Keratinocyte (primary cell): Measurements from ENCODE around the gene RFC2. TPM values are rescaled to one million over a fixed set of nuclear protein-coding genes. Genes with fewer than 3 reads are reported as not detected.

Experiments used
- DNase-seq: peaks from one replicate; pipeline ENCODE4 v3.0.0-alpha.2; 2011; ENCODE audit warnings: low read depth, missing footprints, low spot score
- FAIRE-seq: peaks from 2 replicates; lab custom pipeline; 2011; peaks lifted over from hg19 to GRCh38; lab: Jason Lieb, UNC
- H2AFZ ChIP-seq: 2 replicates; pipeline ENCODE4 v1.6.0; 2012; ENCODE audit warnings: low read length, control low read depth, inconsistent platforms; ENCODE audit not compliant: control insufficient read depth
- H3K27ac ChIP-seq: 2 replicates; pipeline ENCODE4 v1.5.1; 2011; ENCODE audit warnings: low read length; ENCODE audit not compliant: control insufficient read depth, insufficient read depth
- H3K27me3 ChIP-seq: 3 replicates; pipeline ENCODE4 v1.6.0; 2011; ENCODE audit warnings: low read length; ENCODE audit not compliant: control insufficient read depth, insufficient read depth; ENCODE audit errors: extremely low read depth
- H3K36me3 ChIP-seq, 2 experiments: 2 replicates in 1 of 2; 3 replicates in 1 of 2; pipeline ENCODE4 v1.5.1; 2011; ENCODE audit warnings: low read length in 2 of 2, mild to moderate bottlenecking in 1 of 2; ENCODE audit not compliant: control insufficient read depth in 2 of 2, insufficient read depth in 2 of 2; ENCODE audit errors: extremely low read depth in 1 of 2
- H3K4me1 ChIP-seq: 3 replicates; pipeline ENCODE4 v1.5.1; 2011; ENCODE audit warnings: low read length; ENCODE audit not compliant: control insufficient read depth, insufficient read depth; ENCODE audit errors: extremely low read depth
- H3K4me2 ChIP-seq: 3 replicates; pipeline ENCODE4 v1.6.0; 2011; ENCODE audit warnings: low read depth, low read length; ENCODE audit not compliant: control insufficient read depth, insufficient read depth; ENCODE audit errors: extremely low read depth
- H3K4me3 ChIP-seq, 3 experiments: fragments of 200-600 bp in 1 of 3; sonication (generic) in 1 of 3; 2 replicates in 2 of 3; 3 replicates in 1 of 3; pipeline ENCODE4 v1.5.1; 2011 to 2016; ENCODE audit warnings: low read length in 3 of 3, mild to moderate bottlenecking in 3 of 3, control low read depth in 2 of 3, inconsistent platforms in 1 of 3, low read depth in 1 of 3, mixed read lengths in 1 of 3, mixed run types in 1 of 3, moderate library complexity in 1 of 3; ENCODE audit not compliant: control insufficient read depth in 2 of 3, insufficient read depth in 2 of 3; ENCODE audit errors: extremely low read depth in 1 of 3
- H3K79me2 ChIP-seq: 2 replicates; pipeline ENCODE4 v1.6.0; 2012; ENCODE audit warnings: low read length; ENCODE audit not compliant: control insufficient read depth, insufficient read depth
- H3K9ac ChIP-seq: 3 replicates; pipeline ENCODE4 v1.6.0; 2011; ENCODE audit warnings: low read length; ENCODE audit not compliant: control insufficient read depth, insufficient read depth; ENCODE audit errors: extremely low read depth
- H3K9me1 ChIP-seq: 3 replicates; pipeline ENCODE4 v1.6.0; 2011; ENCODE audit warnings: low read length; ENCODE audit not compliant: control insufficient read depth, insufficient read depth; ENCODE audit errors: extremely low read depth
- H3K9me3 ChIP-seq: 2 replicates; pipeline ENCODE4 v1.5.1; 2012; ENCODE audit warnings: low read depth, low read length; ENCODE audit not compliant: control insufficient read depth
- H4K20me1 ChIP-seq: 3 replicates; pipeline ENCODE4 v1.6.0; 2011; ENCODE audit warnings: low read length; ENCODE audit not compliant: control insufficient read depth, insufficient read depth; ENCODE audit errors: extremely low read depth
- CTCF ChIP-seq, 3 experiments: IDR thresholded peaks in 1 of 3; conservative IDR thresholded peaks in 1 of 3; optimal IDR thresholded peaks in 1 of 3; 2 replicates in 2 of 3; 3 replicates in 1 of 3; pipeline versions ENCODE3 to v1.5.1; 2011; ENCODE audit warnings: low read length in 3 of 3, mild to moderate bottlenecking in 3 of 3, moderate library complexity in 2 of 3, control low read depth in 1 of 3, inconsistent platforms in 1 of 3; ENCODE audit not compliant: insufficient read depth in 2 of 3; ENCODE audit errors: extremely low read depth in 1 of 3
- EZH2 ChIP-seq: IDR thresholded peaks from one replicate; pipeline ENCODE4 v1.6.1; 2012; ENCODE audit warnings: inconsistent platforms, mild to moderate bottlenecking, low read length, moderate library complexity
- dilution Hi-C: fragments of 300-500 bp; cut with MboI; formaldehyde crosslinking; loops from one replicate; pipeline ENCODE4 v1.7.0; 2020; ENCODE audit warnings: low sequenced_read_pairs; ENCODE audit not compliant: extremely low pct_ligation_motif_present
- polyA plus RNA-seq, 5 experiments: library from polyadenylated mRNA; depleted of rRNA in 3 of 5; stranded (reverse) in 3 of 5; stranded (forward) in 1 of 5; unstranded in 1 of 5; fragments of >200 nt; gene quantifications; 1 replicate in 1 of 5; 2 replicates in 3 of 5; 3 replicates in 1 of 5; pipeline versions ENCODE4 v1.2.1 to v1.2.3, GENCODE V29; 2011 to 2012; ENCODE audit warnings: missing spikeins in 2 of 5, low read depth in 1 of 5, low replicate concordance in 1 of 5

RFC2 gene
- polyA plus RNA-seq, 1 donor (not counting 4 experiments of a cell fraction or from before 2014, with no cell fraction given), result 24.7 TPM

GRCh38 chr7:74248156-74248555 lies 6.0 kb downstream of the RFC2 start:
- no peak for TF ChIP-seq CTCF (optimal IDR thresholded peaks at IDR 0.05 in 1 of 3, IDR thresholded peaks at IDR 0.05 in 1 of 3, conservative IDR thresholded peaks at IDR 0.05 in 1 of 3; ENCODE audit: extremely low read depth in 1 of 3, insufficient read depth in 2 of 3, low read length in 3 of 3)
- TF ChIP-seq EZH2, result no peak
- no peak overlapping the region for H3K4me3 ChIP-seq
- dilution Hi-C loops, result no loop called here
- H3K9me1 ChIP-seq, result no peaks in the 10 kb centered on the region
- no peak overlapping the region for H3K9ac ChIP-seq
- H3K9me3 ChIP-seq, result no peaks in the 10 kb centered on the region
- H3K27ac ChIP-seq, result no peak overlapping the region
- H2AFZ ChIP-seq, result no peak overlapping the region
- no peaks in the 10 kb centered on the region for H4K20me1 ChIP-seq
- peaks cover 8 to 17% of the 10 kb centered on the region in 2 experiments for H3K36me3 ChIP-seq
- no peak overlapping the region for H3K4me2 ChIP-seq
- DNase-seq (no peak), FAIRE-seq (no peak)
- no peaks in the 10 kb centered on the region for H3K27me3 ChIP-seq
- H3K79me2 ChIP-seq, result peaks cover 6% of the 10 kb centered on the region
- H3K4me1 ChIP-seq, result no peaks in the 10 kb centered on the region

GRCh38 chr7:74246497-74246896 lies 7.7 kb downstream of the RFC2 start:
- no peaks in the 10 kb centered on the region for H3K9me3 ChIP-seq
- peaks cover 3% of the 10 kb centered on the region for H3K79me2 ChIP-seq
- no peaks in the 10 kb centered on the region for H4K20me1 ChIP-seq
- no peaks in the 10 kb centered on the region for H3K9me1 ChIP-seq
- H3K27me3 ChIP-seq, result no peaks in the 10 kb centered on the region
- peaks cover 11 to 22% of the 10 kb centered on the region in 2 experiments for H3K36me3 ChIP-seq
- H3K4me2 ChIP-seq, result no peak overlapping the region
- H2AFZ ChIP-seq, result no peak overlapping the region
- no peaks in the 10 kb centered on the region for H3K4me1 ChIP-seq
- DNase-seq, result no peak
- no peak overlapping the region for H3K27ac ChIP-seq
- no peak for TF ChIP-seq CTCF (optimal IDR thresholded peaks at IDR 0.05 in 1 of 3, IDR thresholded peaks at IDR 0.05 in 1 of 3, conservative IDR thresholded peaks at IDR 0.05 in 1 of 3; ENCODE audit: extremely low read depth in 1 of 3, insufficient read depth in 2 of 3, low read length in 3 of 3)
- TF ChIP-seq EZH2, result no peak
- dilution Hi-C loops, result no loop called here
- no peak for FAIRE-seq
- H3K4me3 ChIP-seq, result no peak overlapping the region
- H3K9ac ChIP-seq, result no peak overlapping the region
